HG03108 (cell line): ENCODE results near the gene KCNAB1.

ENCODE experiments used
- ATAC-seq: cut with Tn5 transposase; IDR thresholded peaks from one replicate; pipeline ENCODE4 v1.9.1; 2021; ENCODE audit warnings: moderate library complexity; ENCODE audit not compliant: unreplicated experiment

The KCNAB1 gene

GRCh38 chr3:156358232-156358631 lies 237.9 kb downstream of the KCNAB1 start:
- ATAC-seq: no peak

GRCh38 chr3:156359368-156359767 lies 239.0 kb downstream of the KCNAB1 start:
- ATAC-seq: no peak

- ATAC-seq: no peak
Observed at GRCh38 chr3:156360083-156360482, 239.7 kb downstream of the KCNAB1 start.

GRCh38 chr3:156360963-156361362 lies 240.6 kb downstream of the KCNAB1 start:
- ATAC-seq: no peak

- no peak for ATAC-seq
Observed at GRCh38 chr3:156366559-156366958, 246.2 kb downstream of the KCNAB1 start.

- ATAC-seq: no peak
Observed at GRCh38 chr3:156368189-156368588, 247.8 kb downstream of the KCNAB1 start.

- no peak for ATAC-seq
Observed at GRCh38 chr3:156371701-156372100, 251.3 kb downstream of the KCNAB1 start.

- no peak for ATAC-seq
Observed at GRCh38 chr3:156373095-156373494, 252.7 kb downstream of the KCNAB1 start.

- no peak for ATAC-seq
Observed at GRCh38 chr3:156373654-156374053, 253.3 kb downstream of the KCNAB1 start.

GRCh38 chr3:156376199-156376598 lies 255.8 kb downstream of the KCNAB1 start:
- no peak for ATAC-seq

GRCh38 chr3:156377266-156377665 lies 256.9 kb downstream of the KCNAB1 start:
- no peak for ATAC-seq

GRCh38 chr3:156377718-156378117 lies 257.3 kb downstream of the KCNAB1 start:
- no peak for ATAC-seq

- ATAC-seq: no peak
Observed at GRCh38 chr3:156378871-156379270, 258.5 kb downstream of the KCNAB1 start.

GRCh38 chr3:156379327-156379726 lies 258.9 kb downstream of the KCNAB1 start:
- ATAC-seq: no peak

GRCh38 chr3:156381253-156381652 lies 260.9 kb downstream of the KCNAB1 start:
- ATAC-seq: no peak

GRCh38 chr3:156382458-156383346 lies 262.3 kb downstream of the KCNAB1 start:
- ATAC-seq: no peak

- no peak for ATAC-seq
Observed at GRCh38 chr3:156383441-156384025, 263.2 kb downstream of the KCNAB1 start.

GRCh38 chr3:156388497-156389448 lies 268.4 kb downstream of the KCNAB1 start:
- peak; percentile 43 for ATAC-seq

- ATAC-seq: no peak
Observed at GRCh38 chr3:156389449-156389950, 269.1 kb downstream of the KCNAB1 start.

GRCh38 chr3:156390846-156391245 lies 270.5 kb downstream of the KCNAB1 start:
- ATAC-seq: no peak
